Measurements from ENCODE around the gene CRB3. TPM values are rescaled to one million over a fixed set of nuclear protein-coding genes. Genes with fewer than 3 reads are reported as not detected.
A peak's percentile ranks its signal among the peaks of the same experiment; 100 is the strongest.

CRB3 gene
- total RNA-seq, 1 experiment from 2014 or later: not detected

- no peak overlapping the region for H3K4me3 ChIP-seq (ENCODE audit: low read depth, low read length, poor library complexity, severe bottlenecking)
- no peak for DNase-seq (ENCODE audit: low spot score)
- H3K36me3 ChIP-seq (ENCODE audit: insufficient read depth, low read length, poor library complexity, severe bottlenecking): peaks cover 66% of the 10 kb centered on the region
- peak overlapping the region; percentile 52 for H3K27ac ChIP-seq (ENCODE audit: low read depth, low read length, poor library complexity, severe bottlenecking)
- POLR2A ChIA-PET (ENCODE audit: low non-redundant PET): no interaction called here
- intact Hi-C loops (cut with micrococcal nuclease; ENCODE audit: unreplicated experiment): loop anchor here (5.0 kb wide), 1 partner anchor 49 kb away; the partner anchor contains the start of gene ALKBH7
- TF ChIP-seq CTCF (conservative IDR thresholded peaks at IDR 0.05; ENCODE audit: low read depth, low read length) (no peak), EZH2 (IDR thresholded peaks at IDR 0.05; ENCODE audit: borderline replicate concordance, low read depth, low read length, poor library complexity, severe bottlenecking) (no peak)
- H3K4me1 ChIP-seq (ENCODE audit: insufficient read depth, low read length, poor library complexity, severe bottlenecking): peaks cover 14% of the 10 kb centered on the region
- BruUV-seq (replicated peaks): no TSS peak
- no peaks in the 10 kb centered on the region for H3K9me3 ChIP-seq (ENCODE audit: low read depth, low read length, poor library complexity, severe bottlenecking)
- H3K27me3 ChIP-seq (replicated peaks; ENCODE audit: insufficient read depth, low read depth, low read length, poor library complexity): no peaks in the 10 kb centered on the region
- CTCF ChIA-PET: no interaction called here
Measured at GRCh38 chr19:6421075-6422014, 42.7 kb upstream of the CRB3 start.

- TF ChIP-seq CTCF (conservative IDR thresholded peaks at IDR 0.05; ENCODE audit: low read depth, low read length): no peak
- TF ChIP-seq EZH2 (IDR thresholded peaks at IDR 0.05; ENCODE audit: borderline replicate concordance, low read depth, low read length, poor library complexity, severe bottlenecking): no peak
- Histone ChIP-seq H3K4me1 (ENCODE audit: insufficient read depth, low read length, poor library complexity, severe bottlenecking) (peaks cover 14% of the 10 kb centered on the region), H3K4me3 (ENCODE audit: low read depth, low read length, poor library complexity, severe bottlenecking) (peak overlapping the region; percentile 99), H3K27ac (ENCODE audit: low read depth, low read length, poor library complexity, severe bottlenecking) (peak overlapping the region; percentile 86), H3K9me3 (ENCODE audit: low read depth, low read length, poor library complexity, severe bottlenecking) (no peaks in the 10 kb centered on the region), H3K27me3 (replicated peaks; ENCODE audit: insufficient read depth, low read depth, low read length, poor library complexity) (no peaks in the 10 kb centered on the region), H3K36me3 (ENCODE audit: insufficient read depth, low read length, poor library complexity, severe bottlenecking) (peaks cover 43% of the 10 kb centered on the region)
- CTCF ChIA-PET: no interaction called here
- DNase-seq (ENCODE audit: low spot score): peak; percentile 61
- POLR2A ChIA-PET (ENCODE audit: low non-redundant PET): no interaction called here
- TSS peak; percentile 43 for BruUV-seq (replicated peaks)
- intact Hi-C loops (cut with micrococcal nuclease; ENCODE audit: unreplicated experiment): loop anchor here (5.0 kb wide), 1 partner anchor 51 kb away; the partner anchor contains the start of gene ALKBH7
Measured at GRCh38 chr19:6423499-6424194, 40.4 kb upstream of the CRB3 start.

- no peak for TF ChIP-seq CTCF (conservative IDR thresholded peaks at IDR 0.05; ENCODE audit: low read depth, low read length)
- no peak for TF ChIP-seq EZH2 (IDR thresholded peaks at IDR 0.05; ENCODE audit: borderline replicate concordance, low read depth, low read length, poor library complexity, severe bottlenecking)
- peak within 1 kb of the TSS; percentile 86 for H3K27ac ChIP-seq (ENCODE audit: low read depth, low read length, poor library complexity, severe bottlenecking)
- H3K36me3 ChIP-seq (ENCODE audit: insufficient read depth, low read length, poor library complexity, severe bottlenecking): peaks cover 35% of the 10 kb centered on the region
- ChIA-PET CTCF (no interaction called here), POLR2A (ENCODE audit: low non-redundant PET) (interaction anchor here (0.6 kb wide), 1 partner anchor 10 kb away, joined by 3 read pairs; no protein-coding TSS in a partner anchor)
- DNase-seq (ENCODE audit: low spot score): peak; percentile 42
- peak within 1 kb of the TSS; percentile 99 for H3K4me3 ChIP-seq (ENCODE audit: low read depth, low read length, poor library complexity, severe bottlenecking)
- intact Hi-C loops (cut with micrococcal nuclease; ENCODE audit: unreplicated experiment): loop anchor here (5.0 kb wide), 1 partner anchor 52 kb away; the partner anchor contains the start of gene ALKBH7
- H3K9me3 ChIP-seq (ENCODE audit: low read depth, low read length, poor library complexity, severe bottlenecking): no peaks in the 10 kb centered on the region
- peaks cover 14% of the 10 kb centered on the region for H3K4me1 ChIP-seq (ENCODE audit: insufficient read depth, low read length, poor library complexity, severe bottlenecking)
- H3K27me3 ChIP-seq (replicated peaks; ENCODE audit: insufficient read depth, low read depth, low read length, poor library complexity): no peaks in the 10 kb centered on the region
- BruUV-seq (replicated peaks): no TSS peak
Measured at GRCh38 chr19:6424195-6424938, 39.7 kb upstream of the CRB3 start, which contains the start of gene KHSRP. Gene KHSRP (minus strand): TSS chr19:6424811. CDS start chr19:6424701, 110 bp downstream.

Measured in A673 (cell line).